GM12873 (cell line): ENCODE data around the gene IL1RN.

Experiments
- CTCF ChIP-seq: IDR thresholded peaks from 2 replicates; pipeline ENCODE4 v1.5.1; 2012; ENCODE audit warnings: low read depth, mild to moderate bottlenecking, moderate library complexity, low read length, control low read depth; ENCODE audit not compliant: insufficient read depth; ENCODE audit errors: missing control alignments

Gene IL1RN

GRCh38 chr2:113169002-113169530 is 41.7 kb downstream of the IL1RN start:
- no peak for TF ChIP-seq CTCF

GRCh38 chr2:113169586-113169985 is 42.2 kb downstream of the IL1RN start:
- TF ChIP-seq CTCF: no peak

- TF ChIP-seq CTCF: no peak
These were observed 44.1 kb downstream of the IL1RN start for GRCh38 chr2:113171334-113172075.

GRCh38 chr2:113172721-113173541 is 45.5 kb downstream of the IL1RN start:
- no peak for TF ChIP-seq CTCF

- peak; percentile 26 for TF ChIP-seq CTCF
These were observed 46.4 kb downstream of the IL1RN start, which contains the start of gene PSD4 for GRCh38 chr2:113173542-113174375. Gene PSD4, plus strand, starts transcription at chr2:113173971. Its CDS starts 8,486 bp downstream, at chr2:113182457.

- peak; percentile 36 for TF ChIP-seq CTCF
These were observed 47.0 kb downstream of the IL1RN start for GRCh38 chr2:113174376-113174750.
